GM18502 (cell line): Measurements from ENCODE around the gene VPS13D.
"Not testable (repeated sequence)": the region's sequence is repeated elsewhere in the genome, so short reads cannot be mapped to it uniquely, and the experiment has no call there.

ENCODE experiments used
- ATAC-seq: cut with Tn5 transposase; IDR thresholded peaks from one replicate; pipeline ENCODE4 v1.9.1; 2021; ENCODE audit warnings: mild to moderate bottlenecking; ENCODE audit not compliant: unreplicated experiment, poor library complexity

The VPS13D gene

GRCh38 chr1:12458571-12458970, 228.7 kb downstream of the VPS13D start:
- ATAC-seq = no peak

GRCh38 chr1:12460121-12460520, 230.3 kb downstream of the VPS13D start:
- ATAC-seq = no peak

GRCh38 chr1:12460911-12461621, 231.2 kb downstream of the VPS13D start:
- ATAC-seq = no peak

GRCh38 chr1:12461754-12462153, 231.9 kb downstream of the VPS13D start:
- ATAC-seq = no peak

GRCh38 chr1:12462586-12462985, 232.8 kb downstream of the VPS13D start:
- no peak for ATAC-seq

GRCh38 chr1:12464045-12464461, 234.2 kb downstream of the VPS13D start:
- no peak for ATAC-seq

GRCh38 chr1:12464598-12465056, 234.8 kb downstream of the VPS13D start:
- ATAC-seq = no peak

GRCh38 chr1:12465126-12465525, 235.3 kb downstream of the VPS13D start:
- no peak for ATAC-seq

- ATAC-seq = no peak
Measured at GRCh38 chr1:12466816-12467215, 237.0 kb downstream of the VPS13D start.

GRCh38 chr1:12467570-12468286, 237.9 kb downstream of the VPS13D start:
- no peak for ATAC-seq

GRCh38 chr1:12468323-12468722, 238.5 kb downstream of the VPS13D start:
- no peak for ATAC-seq

GRCh38 chr1:12469493-12469892, 239.7 kb downstream of the VPS13D start:
- no peak for ATAC-seq

GRCh38 chr1:12469990-12470389, 240.2 kb downstream of the VPS13D start:
- ATAC-seq = no peak

- ATAC-seq = not testable (repeated sequence)
Measured at GRCh38 chr1:12470916-12471315, 241.1 kb downstream of the VPS13D start.

- no peak for ATAC-seq
Measured at GRCh38 chr1:12472156-12472797, 242.4 kb downstream of the VPS13D start.

- no peak for ATAC-seq
Measured at GRCh38 chr1:12472798-12473551, 243.1 kb downstream of the VPS13D start.

GRCh38 chr1:12473596-12474362, 243.9 kb downstream of the VPS13D start:
- ATAC-seq = no peak

GRCh38 chr1:12475101-12475500, 245.3 kb downstream of the VPS13D start:
- no peak for ATAC-seq

GRCh38 chr1:12475530-12475934, 245.7 kb downstream of the VPS13D start:
- no peak for ATAC-seq

- ATAC-seq = no peak
Measured at GRCh38 chr1:12475947-12476346, 246.1 kb downstream of the VPS13D start.
